Epithelial cell of prostate (primary cell): ENCODE measurements around the gene GALNT1.

Source experiments
- DNase-seq: peaks from one replicate; pipeline ENCODE4 v3.0.0-alpha.2; 2011; ENCODE audit warnings: low read depth, low spot score
- H3K27ac ChIP-seq: fragments of 450-650 bp; 2 replicates; pipeline ENCODE4 v1.5.1; 2017; ENCODE audit warnings: mild to moderate bottlenecking

GALNT1 gene

DNA sequence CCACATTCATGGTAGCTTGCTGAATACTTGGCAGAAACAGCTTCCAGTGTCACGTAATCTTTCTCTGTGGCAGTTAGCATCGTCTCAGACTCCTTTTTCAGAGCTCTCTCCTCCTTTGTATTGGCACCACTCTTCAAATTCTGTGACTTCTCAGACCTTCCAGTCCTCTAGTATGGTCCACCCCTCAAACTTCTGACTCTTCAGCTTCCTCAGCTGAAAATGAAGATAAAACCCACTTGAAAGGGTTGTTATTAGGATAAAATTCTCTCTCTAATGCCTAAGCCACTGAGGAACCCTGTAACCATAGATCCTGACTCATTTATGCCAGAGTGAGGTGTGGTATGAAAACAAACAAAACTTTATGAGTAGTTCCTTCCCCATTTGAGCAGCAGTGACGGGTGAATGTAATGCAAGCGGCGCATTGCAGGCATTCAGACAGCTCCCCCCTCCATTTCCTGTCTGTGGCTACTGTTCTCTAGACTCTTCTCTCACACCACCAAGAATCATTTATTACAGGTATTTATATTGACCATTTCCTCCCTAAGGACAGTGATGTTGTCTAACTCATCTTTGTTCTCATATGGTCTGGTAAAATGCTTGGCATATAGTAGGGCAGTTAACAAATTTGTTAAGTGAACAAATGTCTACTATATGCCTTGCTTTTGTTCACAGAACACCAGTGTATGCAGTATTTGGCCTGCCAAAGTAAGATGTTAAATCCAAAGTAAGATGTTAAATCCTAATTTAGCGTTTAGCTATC lies 35.3 kb downstream of the GALNT1 start:
- peak overlapping the region; percentile 87 for H3K27ac ChIP-seq

DNA sequence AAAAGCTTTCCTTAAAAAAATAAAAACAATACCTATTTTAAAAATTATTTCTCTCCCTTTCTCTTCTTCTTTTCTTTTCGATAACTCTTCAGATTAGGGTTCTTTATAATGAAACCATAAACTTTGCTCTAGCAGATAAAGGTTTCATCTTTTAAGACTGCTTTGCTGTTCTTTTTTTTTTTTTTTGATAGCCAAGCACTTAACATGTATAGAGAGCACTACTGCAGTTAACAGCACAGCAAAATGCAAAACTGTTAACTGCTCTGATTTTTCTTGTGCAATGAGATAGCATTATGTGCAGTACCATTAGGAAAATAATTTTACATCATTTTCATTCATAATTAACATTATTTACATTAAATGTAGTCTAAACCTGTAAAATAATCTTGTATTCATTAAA lies 36.3 kb downstream of the GALNT1 start:
- DNase-seq = no peak

More for the DNA sequence above, 35.3 kb downstream of the GALNT1 start:
- DNase-seq = peak; percentile 84

DNA sequence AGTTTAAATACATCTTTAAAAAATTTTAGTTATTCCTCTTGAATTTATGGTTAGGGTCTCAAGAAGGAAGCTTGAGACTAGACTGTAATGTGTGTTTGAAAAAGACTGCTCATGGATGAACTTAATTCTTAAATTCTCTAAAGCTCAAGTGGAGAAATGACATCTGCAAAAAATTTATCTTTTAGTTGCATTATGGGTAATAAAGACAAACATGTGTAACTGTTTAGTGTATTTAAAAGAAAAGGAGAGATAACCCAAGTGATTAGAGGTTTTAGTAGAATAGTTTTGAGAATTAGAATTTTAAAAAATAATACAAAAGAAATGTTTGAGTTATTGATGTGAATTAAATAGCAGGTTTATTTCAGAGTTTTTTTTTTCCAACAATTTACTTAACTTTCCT lies 36.7 kb downstream of the GALNT1 start:
- DNase-seq = no peak
- no peak overlapping the region for H3K27ac ChIP-seq

More for the DNA sequence above, 36.3 kb downstream of the GALNT1 start:
- H3K27ac ChIP-seq = peak overlapping the region; percentile 87

DNA sequence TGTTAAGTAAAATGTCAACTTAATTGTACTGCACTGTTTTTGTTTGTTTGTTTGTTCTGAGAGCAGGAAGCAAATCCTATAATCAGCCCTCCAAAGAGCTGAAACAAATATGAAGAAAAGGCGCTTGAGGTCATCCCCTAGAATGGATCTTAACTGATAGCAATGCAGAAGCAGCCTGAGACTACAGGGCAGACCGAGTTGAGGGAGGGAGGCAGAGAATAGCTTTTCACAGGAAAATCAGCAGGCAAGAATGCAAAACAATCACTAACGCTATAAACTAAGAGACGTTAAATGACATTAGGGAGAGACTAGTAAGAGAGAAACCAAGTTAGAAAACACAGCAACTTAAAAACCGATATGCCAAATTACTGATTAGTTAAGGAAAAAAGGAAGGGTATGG lies 37.2 kb downstream of the GALNT1 start:
- DNase-seq = no peak
- no peak overlapping the region for H3K27ac ChIP-seq

DNA sequence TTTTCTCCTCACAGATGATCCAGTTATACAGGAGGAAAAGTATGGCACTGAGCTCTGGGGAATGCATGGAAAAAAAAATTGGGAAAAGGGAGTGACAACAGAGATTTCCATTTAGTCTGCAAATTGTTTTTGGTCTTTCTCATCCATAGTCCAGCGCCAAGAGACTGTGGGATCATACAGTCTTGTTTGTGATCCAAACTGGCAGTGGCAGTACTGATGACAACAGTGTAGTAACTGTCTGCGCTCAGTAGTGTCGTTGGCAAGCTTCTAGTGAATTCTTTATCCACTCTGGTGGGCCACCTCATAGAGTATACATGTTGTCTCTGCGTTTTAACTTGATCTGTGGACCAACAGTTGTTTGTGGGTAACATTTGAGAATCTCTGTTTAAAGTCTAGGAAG lies 37.9 kb downstream of the GALNT1 start:
- DNase-seq = no peak

DNA sequence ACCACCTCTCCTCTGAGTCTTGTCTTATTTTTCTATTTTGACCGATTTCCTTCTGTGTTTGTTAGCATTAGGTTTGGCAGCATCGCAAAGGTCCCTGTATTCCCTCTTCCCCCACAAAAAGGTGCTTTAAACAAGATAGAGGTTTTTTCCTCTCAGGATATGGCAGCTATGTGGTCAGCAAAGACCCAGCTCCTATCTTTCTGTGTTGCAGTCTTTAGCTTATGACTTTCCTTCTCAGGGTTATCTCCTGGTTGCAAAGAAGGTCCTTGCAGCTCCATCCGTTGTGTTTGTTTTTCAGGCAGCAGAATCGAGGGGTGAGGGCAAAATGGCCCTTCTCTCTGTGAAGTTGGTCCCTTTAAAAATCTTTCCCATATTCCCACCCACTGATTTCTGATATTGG lies 38.4 kb downstream of the GALNT1 start:
- no peak for DNase-seq
- no peak overlapping the region for H3K27ac ChIP-seq

More for the DNA sequence above, 37.9 kb downstream of the GALNT1 start:
- H3K27ac ChIP-seq = no peak overlapping the region

DNA sequence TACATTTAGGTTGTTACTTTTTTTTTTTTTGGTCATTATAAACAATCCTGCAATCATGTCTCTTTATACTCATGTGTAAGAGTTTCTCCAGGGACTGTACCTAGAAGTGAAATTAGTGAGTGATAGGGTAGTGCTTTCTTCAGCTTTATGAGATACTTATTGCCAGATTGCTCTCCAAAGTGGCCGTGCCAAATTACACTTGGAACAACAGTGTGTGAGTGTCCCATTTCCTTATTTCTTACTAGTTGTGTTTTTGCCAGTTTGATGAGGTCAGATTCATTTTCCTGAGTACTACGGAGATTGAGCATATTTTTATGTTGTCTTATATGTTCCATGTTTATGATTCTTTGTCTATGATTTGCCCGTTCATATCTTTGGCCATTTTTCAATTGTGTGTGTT lies 39.2 kb downstream of the GALNT1 start:
- no peak for DNase-seq

DNA sequence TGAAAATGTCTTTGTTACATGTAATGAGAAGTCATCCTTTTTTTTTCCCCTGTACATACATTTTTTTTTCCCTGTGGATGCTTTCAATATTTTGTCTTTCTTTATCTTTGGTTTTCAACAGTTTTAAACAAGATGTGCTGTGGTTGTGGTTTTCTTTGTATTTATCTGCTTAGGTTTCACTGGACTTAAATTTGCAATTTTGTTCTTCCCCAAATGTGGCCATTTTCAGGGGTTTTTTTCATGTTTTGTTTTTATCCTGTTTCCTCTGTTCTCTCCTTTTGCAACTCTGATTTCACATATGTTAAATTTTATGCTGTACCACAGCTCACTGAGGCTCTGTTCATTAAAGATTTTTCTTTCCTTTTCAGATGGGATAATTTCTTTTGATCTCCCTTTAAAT lies 41.7 kb downstream of the GALNT1 start:
- H3K27ac ChIP-seq = no peak overlapping the region
- DNase-seq = no peak

More for the DNA sequence above, 39.2 kb downstream of the GALNT1 start:
- H3K27ac ChIP-seq = no peak overlapping the region

DNA sequence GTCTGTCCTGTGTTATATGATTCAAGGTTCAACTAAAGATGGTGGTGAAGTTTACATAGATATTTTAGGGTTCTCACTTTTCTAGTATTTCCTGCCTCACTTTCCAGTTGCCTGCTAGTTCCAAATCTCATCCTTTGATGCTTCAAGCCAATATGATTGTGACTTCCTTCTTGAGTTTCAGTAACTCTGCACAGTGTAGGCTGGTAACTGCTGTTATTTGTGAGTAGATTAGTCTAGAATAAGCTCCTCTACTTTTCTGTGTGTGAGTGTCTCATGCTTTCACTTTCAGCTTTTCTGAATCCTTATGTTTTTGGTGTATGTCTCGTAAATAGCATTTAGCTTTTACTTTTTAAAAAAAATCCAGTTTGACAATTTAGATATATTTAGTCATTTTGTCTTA lies 42.6 kb downstream of the GALNT1 start:
- no peak for DNase-seq
- H3K27ac ChIP-seq = no peak overlapping the region

DNA sequence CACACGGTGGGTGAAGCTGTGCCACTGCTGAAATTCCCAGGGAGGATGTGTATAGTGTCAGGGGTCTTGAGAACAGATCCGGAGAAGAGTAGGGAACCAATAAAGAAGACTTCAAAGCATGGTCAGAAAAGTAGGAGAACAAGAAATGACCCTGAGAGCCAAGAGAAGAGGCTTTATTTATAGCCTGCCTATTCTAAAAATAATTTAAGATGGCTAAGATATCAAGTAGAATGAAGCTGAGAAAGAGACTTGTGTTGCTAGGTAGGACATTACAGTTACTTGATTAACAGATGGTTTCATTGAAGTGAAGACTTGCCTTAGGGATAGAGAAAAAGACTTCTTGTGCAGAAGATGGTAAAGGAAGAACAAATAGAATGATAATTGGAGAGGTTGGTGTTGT lies 43.7 kb downstream of the GALNT1 start:
- H3K27ac ChIP-seq = no peak overlapping the region
- no peak for DNase-seq

DNA sequence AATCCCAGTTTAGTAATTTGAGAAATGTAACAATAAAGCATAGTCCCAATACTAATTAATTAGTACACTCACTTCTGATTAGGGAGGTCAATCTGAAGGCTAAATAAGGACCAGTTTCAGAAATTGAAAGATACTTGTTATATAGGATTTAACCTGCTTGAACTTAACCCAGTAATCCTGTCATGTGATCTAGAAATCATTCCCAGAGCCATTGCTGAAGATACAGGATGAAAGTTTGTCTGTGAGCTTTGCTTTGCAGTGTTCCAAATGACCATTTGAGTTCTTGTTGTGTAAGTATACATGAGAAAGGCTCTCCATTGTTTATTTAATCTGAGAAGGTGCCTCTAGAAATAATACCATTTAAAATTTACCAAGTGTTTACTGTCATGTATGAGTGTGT lies 52.2 kb downstream of the GALNT1 start:
- H3K27ac ChIP-seq = peak overlapping the region; percentile 56
- no peak for DNase-seq

DNA sequence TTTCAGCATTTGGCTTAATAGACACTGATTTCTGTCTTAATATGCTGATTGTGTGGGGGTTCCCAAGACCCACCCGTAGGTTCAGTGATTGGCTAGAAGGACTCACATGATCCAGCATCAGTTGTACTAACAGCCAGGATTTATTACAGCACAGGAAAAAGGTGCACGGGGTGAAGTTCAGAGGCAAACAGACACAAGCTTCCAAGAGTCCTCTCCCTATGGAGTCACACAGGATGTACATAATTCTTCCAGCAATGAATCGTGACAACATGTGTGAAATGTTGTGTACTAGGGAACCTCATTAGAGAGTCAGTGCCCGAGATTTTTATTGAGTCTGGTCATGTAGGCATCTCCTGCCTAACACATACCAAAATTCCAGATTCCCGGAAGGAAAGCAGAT lies 52.8 kb downstream of the GALNT1 start:
- H3K27ac ChIP-seq = peak overlapping the region; percentile 56
- no peak for DNase-seq

DNA sequence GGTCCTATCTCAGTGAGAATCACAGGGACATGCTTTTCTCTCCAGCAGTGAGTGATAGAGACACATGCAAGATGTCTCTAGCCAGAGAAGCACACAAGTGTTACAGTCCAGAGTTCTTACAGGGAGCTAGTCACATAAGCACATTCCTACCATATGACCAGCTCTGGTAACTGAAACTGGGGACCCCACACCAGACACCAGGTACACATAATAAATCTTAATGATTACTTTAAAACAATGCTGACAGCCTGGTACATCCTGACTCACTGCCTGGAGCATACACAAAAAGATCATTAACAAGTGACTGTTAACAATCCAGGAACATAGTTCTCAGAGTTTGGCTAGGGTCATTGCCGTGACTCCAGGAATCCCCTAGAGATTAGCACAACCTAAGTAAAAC lies 53.6 kb downstream of the GALNT1 start:
- peak; percentile 90 for DNase-seq
- peak overlapping the region; percentile 56 for H3K27ac ChIP-seq

DNA sequence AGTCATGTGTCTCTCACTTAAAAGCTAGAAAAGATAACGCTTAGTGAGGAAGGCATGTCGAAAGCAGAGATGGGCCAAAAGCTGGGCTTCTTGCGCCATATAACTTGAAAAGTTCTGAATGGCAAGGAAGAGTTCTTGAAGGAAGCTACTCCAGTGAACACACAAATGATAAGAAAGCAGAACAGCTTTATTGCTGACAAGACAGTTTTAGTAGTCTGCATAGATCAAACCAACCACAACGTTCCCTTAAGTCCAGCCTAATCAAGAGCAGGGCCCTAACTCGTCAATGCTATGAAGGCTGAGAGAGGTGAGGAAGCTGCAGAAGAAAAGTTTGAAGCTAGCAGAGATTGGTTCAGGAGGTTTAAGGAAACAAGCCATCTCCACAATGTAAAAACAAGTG lies 55.7 kb downstream of the GALNT1 start:
- DNase-seq = no peak
- no peak overlapping the region for H3K27ac ChIP-seq

DNA sequence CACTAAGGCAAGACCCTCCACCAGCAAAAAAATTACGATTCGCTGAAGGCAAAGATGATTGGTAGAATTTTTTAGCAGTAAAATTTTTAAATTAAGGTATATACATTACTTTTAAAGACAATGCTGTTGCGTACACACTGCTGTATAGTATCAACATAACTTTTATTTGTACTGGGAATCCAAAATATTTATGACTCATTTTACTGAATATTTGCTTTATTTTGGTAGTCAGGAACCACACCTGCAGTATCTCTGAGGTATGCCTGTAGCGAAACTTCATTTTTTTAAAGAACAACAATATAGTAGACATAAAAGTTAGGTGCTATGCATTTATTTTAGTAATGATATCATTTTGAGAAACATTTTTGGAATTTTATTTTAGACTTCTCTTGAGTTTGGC lies 57.8 kb downstream of the GALNT1 start:
- no peak for DNase-seq
- H3K27ac ChIP-seq = no peak overlapping the region

DNA sequence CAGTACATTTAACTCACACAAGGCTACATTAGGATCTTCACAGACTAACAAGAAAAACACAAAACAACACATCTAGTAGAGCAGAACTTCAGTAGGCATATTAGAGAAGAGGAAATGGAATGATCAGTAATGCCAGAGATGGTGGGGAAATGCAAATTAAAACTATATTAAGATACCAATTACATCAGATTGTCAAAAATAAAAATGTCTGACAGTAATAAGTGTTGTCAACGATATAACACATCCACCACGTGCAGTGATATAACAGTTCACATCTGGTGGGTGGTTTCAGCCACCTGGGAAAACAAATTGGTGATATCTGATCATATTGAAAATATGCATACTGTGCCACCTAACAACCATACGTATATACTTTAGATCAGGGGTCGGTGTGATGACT lies 59.9 kb downstream of the GALNT1 start:
- no peak for DNase-seq
- H3K27ac ChIP-seq = no peak overlapping the region

DNA sequence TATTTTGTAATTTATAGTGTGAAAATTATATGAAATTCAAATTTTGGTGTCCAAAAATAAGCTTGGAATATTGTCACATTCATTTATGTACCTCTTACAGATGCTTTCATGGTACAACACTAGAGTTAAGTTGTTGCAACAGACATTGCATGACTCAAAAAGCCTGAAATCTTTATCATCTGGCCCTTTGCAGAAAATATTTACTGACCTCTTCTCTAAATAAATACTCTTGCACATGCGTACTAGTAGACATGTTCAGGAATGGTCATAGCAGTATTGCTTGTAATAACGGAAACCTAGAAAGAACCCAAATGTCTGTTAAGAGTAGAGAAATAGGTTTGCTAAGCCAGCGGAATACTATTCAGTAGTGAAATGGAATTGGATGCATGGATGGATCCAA lies 60.4 kb downstream of the GALNT1 start:
- H3K27ac ChIP-seq = no peak overlapping the region
- DNase-seq = no peak

DNA sequence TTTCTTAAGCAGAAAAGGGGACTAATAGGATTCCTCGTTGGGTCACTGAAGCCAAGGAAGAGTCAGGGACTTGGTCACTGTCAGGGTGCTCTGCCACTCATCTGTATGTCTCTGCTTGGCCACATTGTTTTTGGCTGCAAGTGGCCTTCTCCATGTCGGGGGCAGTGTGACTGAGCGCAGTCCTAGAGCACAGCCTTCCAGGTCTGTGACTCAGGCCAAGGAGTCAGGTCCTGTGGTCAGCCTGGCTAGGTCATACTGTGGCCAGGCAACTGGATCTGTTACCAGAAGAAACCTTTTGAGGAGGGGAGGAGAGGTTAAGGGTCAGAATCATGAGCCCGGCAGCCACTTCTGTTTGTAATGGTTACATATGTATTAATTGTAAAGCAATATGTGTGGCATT lies 61.3 kb downstream of the GALNT1 start:
- H3K27ac ChIP-seq = no peak overlapping the region
- DNase-seq = no peak

DNA sequence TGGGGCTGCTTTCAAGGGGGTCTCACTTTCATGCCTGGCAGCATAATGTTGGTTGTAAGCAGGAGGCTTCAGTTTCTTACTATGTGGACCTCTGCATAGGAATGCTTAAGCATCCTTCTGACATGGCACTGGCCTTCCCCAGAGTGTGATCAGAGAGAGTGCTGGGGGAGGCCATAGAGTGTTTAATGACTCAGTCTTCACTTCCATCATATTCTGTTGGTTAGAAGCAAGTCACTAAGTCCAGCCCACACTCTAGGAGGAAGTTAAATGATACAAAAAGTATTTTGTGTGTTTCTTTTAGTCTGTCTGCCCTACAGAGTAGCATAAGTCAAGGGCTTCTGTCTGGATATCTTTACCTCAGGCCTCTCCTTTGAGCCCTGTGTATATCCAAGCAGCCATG lies 64.9 kb downstream of the GALNT1 start:
- no peak overlapping the region for H3K27ac ChIP-seq
- no peak for DNase-seq

DNA sequence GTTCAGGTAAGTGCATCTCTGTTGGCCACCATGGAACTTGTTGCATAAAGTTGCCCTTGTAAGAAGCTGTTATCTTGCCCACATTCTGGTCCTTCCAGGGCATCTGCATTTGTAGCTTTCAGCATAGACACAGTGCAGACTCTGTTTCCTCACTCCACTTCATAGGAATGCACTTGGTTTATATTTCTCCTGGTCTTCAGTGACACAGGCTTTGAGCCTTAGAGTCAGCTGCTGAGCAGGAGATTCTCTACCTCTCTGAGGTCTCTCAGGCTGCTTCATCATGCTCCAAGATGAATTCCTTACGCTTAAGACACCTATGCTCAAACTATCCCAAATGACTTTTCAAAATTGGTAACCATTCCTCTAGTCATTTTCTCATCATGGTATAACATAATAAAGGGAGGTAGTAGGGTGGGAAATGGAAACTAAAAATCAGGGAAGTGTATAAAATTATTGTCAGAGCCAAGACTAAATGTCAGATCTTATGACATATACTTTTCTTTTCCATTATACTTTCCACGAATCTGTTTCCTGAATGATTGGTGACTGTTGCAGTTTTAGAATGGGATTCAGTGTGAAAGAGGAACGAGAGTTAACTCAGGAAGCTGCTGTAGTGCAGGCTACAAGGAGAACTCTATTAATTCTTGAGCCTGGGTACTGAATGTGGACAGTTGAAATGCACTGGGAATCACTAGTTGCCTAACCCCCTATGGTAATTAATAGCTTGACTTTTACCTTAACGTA lies 72.0 kb downstream of the GALNT1 start:
- H3K27ac ChIP-seq = no peak overlapping the region
- no peak for DNase-seq

DNA sequence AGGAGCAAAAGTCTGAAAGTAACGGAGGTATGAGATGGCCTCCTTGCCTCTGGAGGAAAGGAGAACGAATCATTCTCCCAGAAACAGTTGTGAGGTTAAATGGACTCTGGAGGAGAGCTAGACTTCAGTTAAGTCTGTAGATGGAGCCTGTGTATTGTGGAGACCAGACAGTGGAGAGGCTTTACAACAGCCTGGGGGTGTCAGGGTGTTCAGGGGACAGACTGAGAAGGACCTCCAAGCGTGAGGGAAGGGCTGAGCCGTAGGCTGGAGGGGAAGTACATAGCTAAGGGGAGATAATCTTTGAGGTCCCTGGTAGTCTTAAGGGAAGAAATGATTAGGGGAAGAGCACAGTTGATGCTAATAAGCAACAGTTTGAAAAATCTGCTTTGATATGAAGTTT lies 76.6 kb downstream of the GALNT1 start:
- DNase-seq = no peak
- no peak overlapping the region for H3K27ac ChIP-seq
